HG03039 (cell line): ENCODE results near the gene FBXW10.
"Not testable (repeated sequence)": the region's sequence is repeated elsewhere in the genome, so short reads cannot be mapped to it uniquely, and the experiment has no call there.

Experiments
- ATAC-seq: cut with Tn5 transposase; IDR thresholded peaks from one replicate; pipeline ENCODE4 v1.9.1; 2021; ENCODE audit warnings: mild to moderate bottlenecking, moderate library complexity; ENCODE audit not compliant: unreplicated experiment

The FBXW10 gene

DNA sequence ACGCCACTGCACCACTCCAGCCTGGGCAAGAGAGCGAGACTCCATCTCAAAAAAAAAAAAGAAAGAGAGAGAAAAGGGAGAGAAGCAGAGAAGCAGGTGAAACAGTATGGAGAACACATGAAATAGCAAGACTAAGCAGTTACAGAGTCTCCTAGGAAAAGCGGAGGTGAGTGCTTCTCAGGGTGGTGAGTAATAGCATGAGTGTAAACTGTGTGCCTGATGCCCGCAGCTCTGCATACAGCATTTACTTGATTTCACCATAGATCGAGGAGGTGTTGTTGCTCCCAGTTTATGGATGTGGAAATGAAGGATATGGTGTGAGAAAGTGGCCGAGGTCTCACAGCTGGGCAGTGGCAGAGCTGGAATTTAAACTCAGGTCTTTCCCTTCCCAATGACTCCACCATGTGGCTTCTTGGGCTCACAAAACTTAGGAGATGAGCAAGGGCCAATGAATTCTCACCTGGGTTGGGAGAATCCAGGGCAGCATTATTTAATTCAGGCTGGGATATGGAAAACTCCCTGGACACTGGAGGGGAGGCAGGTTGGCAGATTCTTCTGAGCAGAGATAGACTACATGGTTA, 10.1 kb downstream of the FBXW10 start:
- ATAC-seq = not testable (repeated sequence)

DNA sequence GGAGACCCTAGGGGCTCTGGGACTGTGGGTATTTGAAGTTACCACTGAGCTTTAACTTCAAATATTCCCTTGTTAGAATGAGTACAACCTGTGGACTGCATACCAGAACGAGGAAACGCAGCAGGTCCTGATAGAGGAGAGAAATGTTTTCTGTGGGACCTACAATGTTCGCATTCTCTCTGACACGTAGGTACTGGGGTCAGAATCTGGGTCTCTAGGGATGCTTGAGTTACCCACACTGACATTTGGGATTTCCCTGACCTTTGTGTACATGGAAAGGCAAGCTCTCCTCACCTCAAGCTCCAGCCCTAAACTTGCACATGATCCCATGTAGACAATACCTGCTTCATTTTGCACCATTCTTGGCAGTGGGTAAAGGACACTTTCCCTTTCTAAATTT, 12.1 kb downstream of the FBXW10 start:
- ATAC-seq = not testable (repeated sequence)

DNA sequence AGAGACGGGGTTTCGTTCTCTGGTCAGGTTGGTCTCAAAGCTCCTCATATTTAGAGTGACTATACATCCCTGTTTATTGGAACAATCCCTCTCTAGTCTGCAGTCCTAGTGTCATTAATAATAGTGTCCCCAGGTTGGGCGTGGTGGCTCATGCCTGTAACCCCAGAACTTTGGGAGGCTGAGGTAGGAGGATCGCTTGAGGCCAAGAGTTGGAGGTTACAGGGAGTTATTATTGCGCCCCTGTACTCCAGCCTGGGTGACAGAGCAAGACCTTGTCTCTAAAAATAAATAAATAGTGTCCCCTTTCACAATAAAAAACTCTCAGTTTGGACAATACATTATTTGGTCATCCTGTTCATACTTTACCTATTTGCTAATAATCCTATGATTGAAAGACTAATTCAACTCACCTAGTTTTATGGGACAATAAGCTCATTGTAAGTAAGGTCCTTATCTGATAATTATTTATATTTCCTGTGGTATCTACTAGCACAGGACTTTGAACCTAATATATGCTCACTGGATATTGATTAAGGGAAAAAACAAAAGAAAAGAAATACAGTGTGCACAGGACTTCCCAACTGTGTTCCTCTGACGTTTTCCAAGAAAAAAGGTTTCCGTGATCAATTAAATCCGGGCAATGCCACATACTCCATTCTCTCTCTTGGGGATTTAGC, 13.7 kb downstream of the FBXW10 start:
- not testable (repeated sequence) for ATAC-seq

DNA sequence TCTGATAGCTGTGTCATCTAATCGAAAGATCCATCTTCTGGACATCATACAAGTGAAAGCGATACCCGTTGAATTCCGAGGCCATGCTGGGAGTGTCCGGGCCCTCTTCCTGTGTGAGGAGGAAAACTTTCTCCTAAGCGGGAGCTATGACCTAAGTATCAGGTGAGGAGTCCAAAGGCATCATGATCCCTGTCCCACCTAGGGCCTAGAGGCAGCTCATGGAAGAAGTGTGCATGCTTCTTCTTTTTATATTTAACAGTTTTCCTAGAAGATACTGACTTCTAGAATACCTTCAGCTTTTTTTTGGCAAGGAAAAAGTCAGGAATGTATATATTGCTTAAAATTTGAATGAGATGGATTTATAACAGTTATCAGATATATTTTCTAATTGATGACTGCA, 14.5 kb downstream of the FBXW10 start:
- not testable (repeated sequence) for ATAC-seq

DNA sequence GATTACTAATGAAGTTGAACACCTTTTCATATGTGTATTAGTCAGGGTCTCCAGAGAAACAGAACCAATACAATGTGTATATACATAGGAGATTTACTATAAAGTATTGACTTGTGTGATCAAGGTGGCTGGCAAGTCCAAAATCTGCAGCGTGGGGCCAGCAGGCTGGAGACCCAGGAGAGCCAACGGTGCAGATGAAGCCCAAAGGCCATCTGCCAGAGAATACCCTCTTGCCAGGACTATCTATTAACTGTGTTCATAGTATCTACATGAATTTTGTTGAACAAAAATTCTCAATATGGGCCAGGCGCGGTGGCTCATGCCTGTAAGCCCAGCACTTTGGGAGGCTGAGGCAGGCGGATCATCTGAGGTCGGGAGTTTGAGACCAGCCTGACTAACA, 16.4 kb downstream of the FBXW10 start:
- not testable (repeated sequence) for ATAC-seq

DNA sequence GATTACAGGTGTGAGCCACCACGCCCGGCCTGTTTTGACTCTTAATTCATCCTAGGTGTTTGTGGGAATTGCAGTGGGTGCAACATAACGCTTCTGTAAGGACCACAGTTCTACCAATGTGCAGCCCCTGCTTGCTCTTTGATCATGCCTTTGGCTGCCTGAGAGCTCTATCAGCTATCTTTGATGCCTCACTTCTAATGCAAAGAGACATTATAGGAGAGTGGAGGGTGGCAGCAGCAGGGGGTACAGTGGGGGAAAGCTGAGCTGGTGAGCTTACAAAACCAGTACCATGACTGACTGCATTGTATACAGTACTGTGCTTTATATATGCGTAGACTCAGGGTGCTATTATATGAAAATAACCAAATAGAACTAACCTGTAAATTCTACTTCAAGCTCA, 26.7 kb downstream of the FBXW10 start:
- not testable (repeated sequence) for ATAC-seq

DNA sequence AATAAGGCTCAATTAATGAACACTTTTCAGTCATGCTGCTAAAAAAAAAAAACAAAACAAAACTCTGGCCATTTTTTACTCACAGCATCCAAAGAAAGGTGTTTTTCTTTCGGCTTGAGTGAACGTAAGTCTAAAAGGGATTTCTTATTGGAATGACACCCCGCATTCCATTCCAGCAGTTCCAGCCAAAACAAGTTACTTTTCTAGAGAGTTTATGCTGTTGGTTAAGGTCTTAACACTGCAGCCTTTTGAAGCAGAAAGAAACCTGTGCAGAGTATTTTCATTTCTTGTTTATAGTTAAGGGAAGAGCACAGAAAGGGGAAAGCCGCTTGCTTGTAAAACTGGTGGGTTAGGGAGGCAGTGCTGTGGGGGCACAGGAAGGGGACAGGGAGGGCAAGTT, 27.2 kb downstream of the FBXW10 start:
- ATAC-seq = not testable (repeated sequence)

DNA sequence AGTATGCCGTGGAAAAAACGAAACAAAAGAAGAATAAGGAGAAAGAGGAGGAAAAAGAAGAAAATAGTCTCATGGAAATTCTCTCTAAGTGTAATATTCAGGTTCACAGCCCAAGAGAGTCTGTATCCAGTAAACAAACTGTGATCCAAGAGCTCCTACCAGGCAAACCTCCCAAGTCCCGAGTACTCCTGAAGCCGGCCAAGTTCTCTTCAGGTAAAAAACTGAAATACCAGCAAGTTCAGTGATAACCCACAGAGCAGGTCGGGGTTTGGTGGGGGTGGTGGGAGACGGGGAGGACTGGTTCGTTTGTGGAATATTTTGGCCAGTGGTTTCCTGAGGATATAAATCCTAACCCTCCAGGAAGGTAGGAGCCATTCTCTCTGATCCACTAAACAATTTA, 28.6 kb downstream of the FBXW10 start:
- ATAC-seq = no peak

DNA sequence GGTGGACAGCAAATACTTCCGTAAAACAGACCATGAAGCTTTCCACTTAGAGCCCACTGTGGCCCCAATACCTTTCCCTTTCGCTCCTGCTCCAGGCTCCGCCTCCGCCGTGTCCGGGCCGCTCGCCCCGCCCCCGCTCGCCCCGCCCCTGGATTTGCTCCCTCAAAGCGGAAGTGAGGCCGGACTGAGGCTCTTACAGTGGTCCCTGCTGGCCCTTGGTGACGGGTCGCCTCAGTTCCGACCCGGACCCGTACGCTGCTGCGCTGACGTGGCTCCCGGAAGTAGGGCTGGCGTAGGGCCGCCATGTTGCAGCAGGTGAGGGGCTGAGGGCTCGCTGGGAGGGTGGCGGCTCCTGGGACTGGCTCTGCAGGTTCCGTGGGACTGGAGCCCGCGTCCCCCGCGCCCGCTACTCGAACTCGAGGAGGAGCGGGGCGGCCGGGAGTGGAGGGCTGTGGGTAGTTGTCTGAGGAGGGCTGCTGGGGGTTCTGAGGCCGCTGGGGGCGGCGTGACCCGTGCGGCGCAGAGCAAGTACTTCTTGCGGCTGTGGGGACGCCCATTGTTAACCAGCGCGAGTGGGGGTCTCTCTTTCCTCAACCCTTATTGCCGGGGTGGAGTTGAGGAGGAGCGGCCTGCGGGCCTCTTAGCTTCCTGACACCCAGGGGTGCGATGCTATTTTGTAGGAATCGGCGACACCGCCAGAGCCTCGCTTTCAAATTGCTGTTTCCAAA, 37.3 kb downstream of the FBXW10 start, which contains the start of gene TVP23B:
TVP23B (plus strand) TSS at position 193 of the 728 bp plus-strand sequence; CDS start at position 304, 111 bp downstream.
- peak; percentile 98 for ATAC-seq

DNA sequence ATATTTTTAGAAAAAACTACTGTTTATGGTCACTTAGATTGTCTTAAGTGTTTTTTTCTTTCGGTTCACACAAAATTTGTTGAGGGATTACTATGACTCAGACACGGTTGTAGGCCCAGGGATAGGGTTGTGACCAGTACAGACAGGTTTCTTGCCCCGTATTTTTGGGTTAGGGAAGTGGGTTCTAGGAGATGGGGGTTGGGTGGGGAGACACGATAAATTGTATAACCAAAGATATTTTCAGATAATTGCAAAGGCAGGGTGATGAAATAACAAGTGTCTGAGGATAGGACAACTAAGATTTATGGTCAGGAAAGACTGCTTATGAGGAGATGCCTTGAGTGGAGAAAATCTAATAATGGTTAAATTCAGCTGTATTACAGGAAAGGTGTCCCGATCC, 38.0 kb downstream of the FBXW10 start:
- ATAC-seq = not testable (repeated sequence)

DNA sequence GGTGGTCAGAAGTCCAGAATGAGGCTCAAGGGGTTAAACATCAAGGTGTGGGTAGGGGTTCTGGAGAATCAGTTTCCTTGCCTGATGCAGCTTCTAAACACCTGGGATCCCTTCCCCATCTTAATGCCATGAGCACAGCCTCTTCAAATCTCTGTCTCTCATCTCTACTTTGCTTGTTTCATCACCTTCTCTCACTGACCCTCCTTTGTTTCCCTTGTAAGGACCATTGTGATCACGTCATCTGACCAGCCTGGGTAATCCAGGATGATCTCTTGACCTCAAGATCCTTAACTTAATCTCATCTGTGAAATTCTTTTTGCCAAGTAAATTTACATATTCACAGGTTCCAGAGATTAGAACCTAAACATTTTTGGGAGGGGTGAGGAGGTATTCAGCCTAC, 42.1 kb downstream of the FBXW10 start:
- ATAC-seq = not testable (repeated sequence)

DNA sequence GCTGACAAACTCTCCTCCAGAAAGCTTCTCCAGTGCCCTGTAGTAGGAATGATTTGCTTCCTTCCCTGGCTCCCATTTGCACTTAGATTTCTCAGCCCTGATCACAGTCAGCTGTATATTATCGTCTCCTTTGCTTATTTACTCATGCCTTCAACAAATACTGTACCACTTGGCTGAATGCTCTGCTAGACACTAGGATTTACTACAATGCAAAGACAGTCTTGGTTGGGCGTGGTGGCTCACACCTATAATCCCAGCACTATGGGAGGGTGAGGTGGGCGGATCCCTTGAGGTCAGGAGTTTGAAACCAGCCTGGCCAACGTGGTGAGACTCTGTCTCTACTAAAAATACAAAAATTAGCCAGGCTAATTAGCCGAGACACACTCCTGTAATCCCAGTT, 43.0 kb downstream of the FBXW10 start:
- ATAC-seq = not testable (repeated sequence)

DNA sequence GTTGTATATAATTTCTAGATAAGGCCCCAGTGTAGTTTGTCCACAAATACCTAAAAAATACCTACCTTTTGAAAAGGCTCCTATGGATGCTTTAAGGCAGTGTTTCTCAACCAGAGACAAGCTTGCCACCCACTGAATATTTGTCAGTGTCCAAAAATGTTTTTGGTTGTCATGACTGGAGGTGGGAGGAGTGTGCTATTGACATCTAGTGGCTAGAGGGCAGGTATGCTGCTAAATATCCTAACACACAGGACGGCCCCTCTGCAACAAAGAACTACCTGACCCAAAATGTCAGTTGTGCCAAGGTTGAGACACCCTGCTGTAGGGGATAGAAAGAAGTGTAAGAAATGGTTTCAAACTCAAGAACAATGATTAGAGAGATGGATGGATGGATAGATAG, 47.5 kb downstream of the FBXW10 start:
- not testable (repeated sequence) for ATAC-seq

DNA sequence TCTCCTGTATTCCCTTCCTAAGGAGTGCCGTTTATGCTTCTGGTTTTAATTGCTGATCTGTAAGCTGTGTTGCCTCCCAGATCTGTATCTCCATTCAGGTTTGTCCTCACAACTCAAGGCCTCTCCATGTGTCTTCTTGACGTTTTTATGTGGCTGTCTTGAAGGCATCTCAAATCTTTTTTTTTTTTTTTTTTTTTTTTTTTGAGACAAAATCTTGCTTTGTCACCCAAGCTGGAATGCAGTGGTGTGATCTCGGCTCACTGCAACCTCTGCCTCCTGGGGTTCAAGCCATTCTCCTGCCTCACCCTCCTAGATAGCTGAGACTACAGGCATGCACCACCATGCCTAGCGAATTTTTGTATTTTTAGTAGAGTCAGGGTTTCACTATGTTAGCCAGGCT, 51.0 kb downstream of the FBXW10 start:
- not testable (repeated sequence) for ATAC-seq

DNA sequence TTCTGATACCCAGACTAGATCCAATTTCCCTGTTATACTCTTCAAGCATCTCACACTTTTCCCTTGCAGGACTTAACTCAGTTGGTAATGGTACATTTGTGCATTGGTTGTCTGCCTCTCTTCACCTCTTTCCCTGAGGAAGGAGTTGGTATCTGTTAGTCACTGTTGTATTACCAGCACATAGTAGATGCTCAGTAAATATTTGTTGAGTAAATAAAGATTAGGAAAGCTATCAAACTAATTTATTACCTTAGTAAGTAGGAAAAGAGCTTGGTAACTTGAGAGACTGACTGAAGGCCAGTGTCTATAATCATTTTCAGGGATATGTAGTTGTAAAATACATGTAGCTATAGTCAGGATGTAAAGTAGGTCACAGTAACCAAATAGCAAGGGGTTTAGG, 53.0 kb downstream of the FBXW10 start:
- not testable (repeated sequence) for ATAC-seq

DNA sequence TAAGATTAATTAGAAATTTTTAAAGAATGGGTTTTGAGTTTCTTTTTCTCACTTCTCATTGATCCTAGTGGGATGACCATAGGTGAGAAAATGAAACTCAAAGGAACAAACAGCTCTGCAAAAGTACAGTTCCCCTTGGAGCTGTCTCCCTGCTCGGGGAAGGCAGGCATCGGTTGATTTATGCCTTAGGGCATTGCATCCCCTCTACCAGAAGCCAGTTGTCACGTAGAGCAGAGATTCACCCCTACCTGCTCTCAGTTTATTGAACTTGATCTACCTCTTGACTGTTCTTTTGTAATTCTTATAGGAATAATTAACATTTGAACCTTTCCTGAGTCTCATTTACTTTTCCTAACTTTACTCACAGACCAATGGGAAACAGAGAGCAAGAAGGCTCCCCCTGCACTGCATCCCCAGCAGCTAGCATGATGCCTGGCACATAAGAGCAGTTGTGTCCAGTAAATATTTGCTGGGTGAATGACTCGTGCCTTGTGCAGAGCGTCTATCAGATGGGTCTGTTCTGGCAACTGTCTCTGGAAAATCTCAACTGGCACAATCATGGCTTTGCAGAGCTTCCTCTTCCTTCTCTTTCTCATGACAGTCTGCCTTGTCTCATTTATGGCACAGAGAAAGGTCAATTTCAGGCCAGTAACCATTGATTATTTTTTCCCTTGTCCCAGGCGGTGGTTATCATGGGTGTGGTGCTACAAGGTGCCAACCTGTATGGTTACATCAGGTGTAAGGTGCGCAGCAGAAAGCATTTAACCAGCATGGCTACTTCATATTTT, 59.8 kb downstream of the FBXW10 start:
- not testable (repeated sequence) for ATAC-seq

DNA sequence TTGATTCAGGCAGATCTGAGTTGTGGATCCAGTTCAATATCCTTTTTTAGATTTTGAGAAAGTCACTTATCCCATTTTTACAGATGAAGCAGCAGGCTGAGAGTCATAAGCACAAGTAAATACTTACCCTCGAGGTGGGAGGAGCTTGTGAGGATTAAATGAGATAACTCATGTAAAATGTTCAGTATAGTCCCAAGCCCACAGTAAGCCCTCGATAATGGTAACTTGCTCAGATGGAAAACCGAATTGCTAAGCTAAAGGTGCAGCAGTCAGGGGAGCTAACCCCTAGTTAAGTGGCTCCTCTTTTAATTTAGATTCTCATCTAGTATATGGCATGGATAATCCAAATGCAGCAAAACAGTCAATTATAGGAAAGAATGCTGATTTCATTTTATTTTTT, 72.1 kb downstream of the FBXW10 start:
- not testable (repeated sequence) for ATAC-seq

DNA sequence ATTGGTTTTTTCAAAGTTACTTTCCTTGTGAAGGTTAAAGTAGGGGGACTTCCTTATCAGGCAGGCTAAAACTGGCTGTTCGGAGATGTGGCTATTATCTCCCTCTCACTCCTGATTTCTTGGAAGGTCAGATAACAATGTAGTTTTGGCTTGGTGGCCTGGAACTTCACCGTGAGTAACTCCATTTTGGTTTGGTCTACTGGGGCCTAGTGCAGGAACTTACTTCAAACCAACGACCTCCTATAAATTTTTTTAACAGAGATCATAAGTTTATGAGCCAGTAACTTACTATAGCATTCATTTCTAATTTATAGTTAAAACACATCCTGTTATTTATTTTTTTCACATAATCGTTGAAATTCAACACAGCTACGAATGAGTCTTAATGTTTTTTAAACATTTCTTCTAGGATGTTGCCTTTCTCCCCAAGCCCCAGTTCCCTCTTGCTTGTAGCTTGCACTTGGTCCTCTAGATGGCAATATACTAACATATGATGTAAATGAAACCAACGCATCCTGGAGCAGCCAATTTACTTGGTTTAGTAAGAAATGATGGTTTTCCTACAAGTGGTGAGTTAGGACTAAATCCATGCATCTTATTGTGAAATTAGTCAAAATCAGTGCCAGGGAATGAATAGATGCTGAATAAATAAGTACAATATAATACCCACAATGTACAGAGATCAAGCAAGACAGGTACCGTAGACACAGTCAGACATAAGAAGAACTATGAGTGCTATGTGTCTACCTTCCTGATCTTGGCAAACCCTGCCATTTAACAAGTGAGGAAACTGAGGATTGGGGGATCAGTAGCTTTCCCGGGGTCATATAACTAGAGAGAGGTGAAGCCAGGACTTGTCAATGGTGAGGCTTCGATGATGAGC, 72.9 kb downstream of the FBXW10 start:
- ATAC-seq = not testable (repeated sequence)

DNA sequence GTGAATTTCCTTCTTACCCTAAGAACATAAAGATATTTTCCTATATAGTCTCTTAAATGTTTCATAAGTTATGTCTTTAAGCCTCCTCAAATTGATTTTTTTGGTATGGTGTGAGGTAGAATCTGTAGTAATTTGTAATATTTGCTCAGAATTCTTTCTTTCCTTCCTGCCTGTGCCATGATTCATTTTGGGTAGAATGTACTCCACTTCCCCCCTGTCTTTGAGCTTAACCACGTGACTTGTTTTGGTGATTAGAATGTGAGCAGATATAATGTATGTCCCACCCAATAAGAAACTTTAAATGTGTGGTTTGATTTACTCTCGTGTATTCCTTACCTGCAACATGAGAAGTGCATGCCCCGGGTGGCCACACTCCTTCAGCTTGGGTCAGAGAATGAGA, 77.6 kb downstream of the FBXW10 start:
- not testable (repeated sequence) for ATAC-seq

DNA sequence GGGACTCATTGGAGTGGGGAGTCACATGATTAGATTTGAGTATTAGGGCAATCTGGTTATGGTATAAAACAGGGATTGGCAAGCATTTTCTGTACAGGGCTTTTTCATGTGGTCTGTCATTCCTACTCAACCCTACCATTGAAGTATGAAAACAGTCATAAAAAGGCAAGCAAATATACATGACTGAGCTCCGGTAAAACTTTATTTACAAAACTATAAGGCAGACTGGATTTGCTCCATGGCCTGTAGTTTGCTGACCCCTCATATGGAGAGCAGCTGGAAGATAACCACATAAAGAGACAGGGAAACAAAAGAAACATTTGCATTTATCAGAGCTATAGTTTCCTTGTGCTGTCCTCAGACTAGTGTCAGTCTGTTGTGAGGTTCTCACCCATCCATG, 83.8 kb downstream of the FBXW10 start:
- ATAC-seq = not testable (repeated sequence)
